UCSD-AML1 (cell line): ENCODE measurements around the gene ADAMTS2.

Experiments used
- DNase-seq: peaks from one replicate; lab custom pipeline; 2025; ENCODE audit not compliant: unreplicated experiment; lab: John Stamatoyannopoulos, UW

Gene ADAMTS2

DNA sequence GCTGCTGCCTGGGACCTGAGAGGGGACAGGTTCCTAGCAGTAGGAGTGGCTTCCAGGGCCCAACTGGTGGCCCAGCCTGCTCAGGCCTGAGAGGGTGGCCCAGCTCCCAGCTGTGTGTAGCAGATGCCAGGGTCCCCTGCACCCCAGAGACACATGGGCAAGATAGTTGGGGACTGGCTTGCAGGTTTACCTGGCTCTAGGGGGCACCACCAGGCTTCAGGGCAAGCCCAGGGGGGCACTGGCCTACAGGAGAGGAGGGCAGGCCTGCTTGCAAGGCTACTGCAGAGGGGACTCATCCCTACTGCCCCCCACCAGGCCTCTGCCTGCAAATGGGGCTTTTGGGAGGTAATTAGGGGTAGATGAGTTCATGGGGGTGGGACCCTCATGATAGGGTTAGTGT is 161.8 kb downstream of the ADAMTS2 start:
- no peak for DNase-seq

DNA sequence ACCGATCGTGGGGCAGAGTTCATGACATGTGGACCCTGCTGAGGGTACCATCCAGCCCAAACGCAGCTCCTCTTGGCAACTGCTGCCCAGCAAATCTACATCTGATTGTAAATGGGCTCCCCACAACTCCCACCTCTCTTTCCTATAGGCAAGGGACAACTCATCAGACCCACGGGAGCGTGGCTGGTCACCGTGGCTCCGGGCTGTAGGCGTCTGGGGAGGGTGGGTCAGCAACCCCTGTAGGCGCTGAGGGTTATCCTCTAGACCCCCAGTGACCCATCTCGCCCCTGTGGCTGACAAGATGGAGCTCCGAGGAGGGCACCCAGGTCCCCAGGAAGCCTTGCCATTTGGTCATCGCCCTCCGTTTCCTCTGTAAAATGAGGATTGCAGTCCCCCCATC is 162.7 kb downstream of the ADAMTS2 start:
- DNase-seq: no peak

DNA sequence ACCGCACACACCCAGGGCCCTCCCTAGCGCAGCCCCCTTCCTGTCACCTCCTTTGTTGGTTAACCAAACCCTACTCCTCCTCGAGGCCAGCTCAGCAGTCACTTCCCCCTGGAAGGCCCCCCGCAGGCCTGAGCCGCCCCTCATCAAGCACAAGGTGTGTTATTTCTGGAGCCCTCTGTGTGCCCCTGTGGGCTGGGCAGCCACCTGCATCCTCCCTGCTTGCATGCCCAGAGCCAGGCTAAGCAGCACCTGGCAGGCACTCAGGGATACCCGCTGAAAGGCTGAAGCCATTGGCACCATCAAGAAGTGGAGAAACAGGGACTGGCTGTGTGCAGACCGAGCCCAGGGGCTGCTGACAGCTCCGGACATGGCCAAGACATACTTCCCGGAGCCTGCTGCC is 163.3 kb downstream of the ADAMTS2 start:
- DNase-seq: no peak

DNA sequence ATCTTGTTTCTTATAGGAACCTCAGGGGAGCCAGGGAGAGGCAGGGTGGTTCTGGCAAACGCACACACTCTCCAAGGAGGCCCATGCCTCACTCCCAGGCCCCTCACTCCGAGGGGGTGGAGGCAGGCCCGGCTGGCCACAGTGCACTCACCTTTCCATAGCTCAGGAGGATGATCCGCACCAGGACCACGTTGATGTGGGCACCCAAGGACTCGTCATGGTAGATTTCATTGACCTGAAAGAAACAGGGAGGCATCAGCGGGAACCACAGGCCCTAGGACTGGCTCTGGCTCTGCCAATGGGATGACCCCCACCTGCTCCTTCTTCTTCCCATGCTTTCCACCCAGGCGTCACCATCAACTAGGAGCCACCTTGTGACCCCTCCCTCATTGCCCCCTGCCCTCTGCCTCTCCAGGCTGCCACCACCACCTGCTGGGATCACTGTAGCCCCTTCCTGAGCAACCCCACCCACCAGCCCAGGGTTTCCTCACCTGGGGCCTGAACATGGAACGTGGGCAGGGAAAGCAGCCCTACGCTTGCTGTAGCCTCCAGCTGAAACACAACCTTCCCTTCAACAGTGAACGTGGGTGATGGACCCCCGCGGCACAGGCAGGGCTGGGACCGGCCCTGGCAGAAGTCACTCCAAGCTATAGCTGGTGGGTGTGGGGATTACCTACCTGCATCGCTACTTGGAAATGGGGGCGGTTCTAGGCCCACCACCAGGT is 164.2 kb downstream of the ADAMTS2 start:
- DNase-seq: no peak

DNA sequence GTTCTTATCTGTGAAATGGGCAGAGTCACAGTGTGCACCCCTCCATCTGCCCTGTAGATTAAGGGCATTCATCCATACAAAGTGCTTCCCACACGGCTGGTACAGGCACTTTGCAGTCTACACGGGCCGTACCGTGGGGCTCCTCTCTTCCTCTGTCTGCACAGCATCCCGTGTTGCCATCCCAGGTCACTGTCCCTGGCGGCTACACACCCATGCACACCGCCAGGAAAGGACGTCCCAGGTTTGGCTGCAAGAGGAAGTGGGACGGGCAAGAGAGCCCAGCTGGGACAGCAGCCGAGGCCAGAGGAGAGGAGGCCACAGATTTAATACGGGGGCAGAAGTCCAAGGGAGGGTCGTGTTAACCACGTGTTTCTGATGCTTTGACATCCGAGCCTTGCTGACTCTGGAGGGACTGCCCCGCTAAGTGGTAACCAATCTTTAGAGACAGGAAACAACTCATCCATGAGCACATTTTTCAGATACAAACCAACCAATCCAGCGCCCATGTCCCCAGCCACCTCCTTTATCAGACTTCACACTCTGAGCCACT is 165.1 kb downstream of the ADAMTS2 start:
- no peak for DNase-seq

DNA sequence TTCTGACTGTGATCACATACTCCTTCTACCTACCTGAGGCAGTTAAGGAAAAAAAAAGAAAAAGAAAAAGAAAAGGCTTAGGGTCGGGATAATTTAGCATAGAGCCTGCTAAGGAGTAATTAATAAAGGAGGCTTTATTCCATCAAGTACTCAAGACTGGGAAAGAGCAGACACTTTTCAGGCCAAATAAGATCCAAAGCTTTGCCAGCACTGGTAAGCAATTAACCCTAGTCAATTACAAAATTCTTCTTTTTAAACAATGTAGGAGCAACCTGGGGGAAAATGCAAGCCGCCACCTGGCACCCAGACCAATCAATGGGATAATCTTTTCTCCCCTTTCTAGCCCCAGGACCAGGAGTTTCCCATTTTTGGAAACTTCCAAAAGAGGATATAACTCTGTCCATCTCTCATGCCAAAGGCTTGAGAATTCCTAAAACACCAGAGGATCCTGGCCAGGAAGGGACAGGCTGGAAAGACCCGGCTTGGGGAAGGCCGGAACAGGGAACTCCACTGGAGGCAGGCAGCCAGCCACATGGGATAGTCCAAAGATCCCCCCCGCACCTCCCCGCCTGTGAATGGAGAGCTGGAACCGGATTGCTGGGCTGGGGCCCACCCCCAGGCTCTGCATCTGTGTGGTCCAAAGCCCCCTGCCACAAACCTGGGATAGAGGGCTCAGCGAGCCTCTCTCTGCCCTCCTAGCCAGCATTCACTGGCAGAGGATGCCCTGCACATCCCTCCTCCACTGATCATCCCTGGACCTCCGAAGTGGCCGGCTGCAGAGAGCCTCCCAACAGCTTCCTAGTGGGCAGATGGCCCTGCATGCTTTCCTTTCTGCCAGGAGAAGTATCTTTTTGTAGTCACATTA is 167.3 kb downstream of the ADAMTS2 start:
- no peak for DNase-seq

DNA sequence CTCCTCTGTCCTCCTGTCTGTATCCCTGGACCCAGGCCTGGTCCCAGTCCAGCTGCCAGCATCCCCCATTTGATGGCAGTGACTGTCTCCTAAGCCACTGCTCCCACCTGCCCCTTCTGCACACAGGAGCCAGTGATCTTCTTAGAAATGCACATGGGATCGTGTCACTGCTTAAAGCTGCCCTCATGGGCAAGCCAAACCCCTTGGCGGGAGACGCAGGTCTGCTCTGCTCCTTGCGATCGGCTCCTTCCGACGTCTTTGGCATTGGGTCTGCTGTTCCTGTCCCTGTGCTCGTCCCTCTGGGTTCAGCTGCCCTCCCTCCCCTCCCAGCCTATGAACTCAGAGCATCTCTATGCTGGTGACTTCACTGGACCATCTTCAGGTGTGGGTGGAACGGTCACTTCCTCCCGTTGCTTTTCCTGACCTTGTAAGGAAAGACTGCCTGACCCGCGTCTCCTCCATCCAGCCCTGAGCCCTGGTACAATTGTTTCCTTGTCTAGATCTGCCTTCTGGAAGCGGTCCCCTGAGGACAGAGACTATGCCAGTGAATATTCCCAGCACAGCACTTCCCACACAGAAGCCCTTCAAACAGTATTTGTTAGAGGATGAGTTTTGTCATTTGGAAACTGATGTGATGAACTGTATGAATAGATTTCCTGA is 168.6 kb downstream of the ADAMTS2 start:
- DNase-seq: no peak

DNA sequence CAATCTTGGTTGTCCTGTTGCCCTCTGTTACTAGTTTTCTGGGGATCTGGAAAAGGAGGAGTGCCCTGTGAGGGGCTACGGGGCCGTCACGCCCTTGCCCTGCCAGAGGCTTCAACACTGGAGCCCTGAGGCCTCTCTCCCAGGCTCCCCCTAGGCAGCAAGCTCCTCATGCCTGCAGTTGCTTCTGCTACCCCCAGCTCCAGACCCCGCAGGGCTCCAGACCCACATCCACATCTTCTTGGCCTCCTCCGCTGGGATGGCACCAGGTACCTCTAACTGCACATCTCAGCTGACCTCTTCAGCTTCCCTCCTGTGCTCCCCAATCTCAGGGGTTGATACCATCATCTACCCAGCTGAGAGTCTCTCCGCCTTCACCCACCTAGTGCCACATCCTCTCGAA is 169.1 kb downstream of the ADAMTS2 start:
- no peak for DNase-seq

DNA sequence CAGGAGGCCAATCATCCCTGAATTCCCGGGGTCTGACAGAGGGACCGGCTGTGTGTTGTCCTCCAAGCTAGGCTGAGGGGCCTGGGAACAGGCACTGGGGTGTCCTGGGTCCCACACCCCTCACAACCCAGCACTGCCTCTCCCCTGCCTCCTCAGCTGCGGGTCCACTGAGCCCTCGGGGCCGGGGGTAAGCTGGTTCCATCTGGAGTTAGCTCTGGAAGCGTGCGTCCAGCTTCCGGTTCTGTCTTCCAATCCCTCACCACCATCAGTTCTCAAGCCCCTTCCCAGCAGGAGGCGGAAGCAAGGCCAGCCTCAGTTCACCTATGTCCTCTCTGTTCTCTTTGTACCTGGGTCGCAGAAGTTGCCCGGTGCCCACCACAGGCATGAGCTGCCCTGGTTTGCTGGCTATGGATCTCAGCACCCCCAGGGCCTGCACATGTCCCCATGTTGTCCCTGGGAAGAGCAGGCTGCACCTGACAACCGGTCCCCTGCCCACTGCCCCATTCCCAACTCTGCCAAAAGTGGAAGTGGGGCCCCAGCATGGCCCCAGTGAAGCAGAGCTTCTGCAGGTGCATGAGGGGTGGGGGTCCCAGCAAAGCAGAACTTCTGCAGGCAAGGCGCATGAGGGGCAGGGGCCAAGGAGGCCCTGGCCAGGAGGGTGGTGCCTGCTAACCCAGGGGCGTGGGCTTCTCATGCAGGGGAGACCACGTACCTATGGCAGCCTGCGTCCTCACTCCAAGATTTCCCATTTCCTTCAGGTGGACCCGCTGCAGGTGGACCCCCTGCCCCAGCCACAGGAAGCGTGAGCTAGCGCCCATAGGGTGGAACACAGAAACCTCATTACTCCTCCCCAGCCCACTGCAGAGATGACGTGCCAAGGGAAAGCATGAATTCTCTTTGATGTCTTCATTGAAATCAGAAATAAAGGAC is 173.2 kb downstream of the ADAMTS2 start:
- no peak for DNase-seq

DNA sequence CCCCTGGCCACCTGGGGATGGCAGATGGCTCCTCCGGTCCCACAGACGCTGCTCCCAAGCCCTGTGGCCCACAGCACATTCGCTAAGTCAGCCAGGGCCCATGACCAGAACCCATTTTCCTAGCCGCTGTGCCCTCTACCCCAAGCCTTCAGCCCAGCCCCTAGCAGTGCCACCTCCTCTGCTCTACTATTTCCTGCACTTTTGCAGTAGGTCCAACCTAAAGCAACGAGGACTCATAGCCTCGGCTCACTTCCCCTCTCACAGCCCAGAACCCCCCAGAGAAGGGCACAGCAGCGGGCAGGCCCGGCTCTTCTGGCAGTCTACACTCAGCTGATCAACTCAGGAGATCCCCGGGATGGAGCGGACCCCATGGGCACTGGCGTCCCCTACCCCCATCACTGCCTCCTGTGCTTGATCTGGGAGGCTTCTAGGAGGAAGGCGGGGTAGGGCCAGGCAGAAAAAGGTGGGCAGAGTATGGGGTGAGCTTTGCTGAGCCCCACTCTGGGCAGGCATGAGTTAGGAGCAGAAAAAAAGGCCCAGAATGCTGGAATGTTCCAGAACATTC is 173.9 kb downstream of the ADAMTS2 start:
- DNase-seq: no peak

DNA sequence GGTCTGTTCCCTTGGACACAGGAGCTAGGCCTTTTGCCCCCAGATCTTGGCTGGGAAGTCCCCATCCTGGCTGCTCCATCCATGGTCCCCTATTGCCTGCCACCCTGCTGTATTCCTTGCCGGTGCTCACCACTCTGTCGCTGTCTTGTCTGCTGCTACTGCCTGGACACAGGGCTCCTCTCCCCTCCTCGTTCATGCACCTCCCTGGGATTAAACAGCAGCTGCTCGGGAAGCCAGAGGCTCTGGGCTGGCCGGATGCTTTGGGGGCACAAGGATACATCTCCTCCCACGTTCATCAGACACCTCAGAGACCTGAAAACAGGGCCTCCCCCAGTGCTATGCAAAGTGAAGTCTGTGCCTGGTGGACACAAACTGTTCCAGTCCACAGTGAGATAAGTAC is 174.7 kb downstream of the ADAMTS2 start:
- DNase-seq: no peak

DNA sequence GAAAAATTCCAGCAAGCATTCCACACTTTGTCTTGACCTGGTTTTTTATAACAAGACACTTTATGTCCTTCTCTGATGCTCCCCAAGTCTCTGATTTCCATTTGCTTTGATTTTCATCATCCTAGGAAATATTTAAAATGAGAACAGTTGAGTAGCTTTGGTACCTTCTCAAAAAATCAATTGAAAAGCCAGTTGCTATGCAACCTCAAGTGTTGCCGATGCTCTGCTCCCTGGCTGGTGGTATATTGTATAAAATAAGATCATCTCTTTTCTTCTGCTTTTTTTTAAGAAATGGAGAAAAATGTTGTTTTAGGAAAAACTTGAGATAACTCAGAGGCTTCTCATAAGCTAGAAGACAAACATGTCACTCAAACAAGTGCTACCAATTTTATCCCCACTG is 175.4 kb downstream of the ADAMTS2 start:
- DNase-seq: no peak

DNA sequence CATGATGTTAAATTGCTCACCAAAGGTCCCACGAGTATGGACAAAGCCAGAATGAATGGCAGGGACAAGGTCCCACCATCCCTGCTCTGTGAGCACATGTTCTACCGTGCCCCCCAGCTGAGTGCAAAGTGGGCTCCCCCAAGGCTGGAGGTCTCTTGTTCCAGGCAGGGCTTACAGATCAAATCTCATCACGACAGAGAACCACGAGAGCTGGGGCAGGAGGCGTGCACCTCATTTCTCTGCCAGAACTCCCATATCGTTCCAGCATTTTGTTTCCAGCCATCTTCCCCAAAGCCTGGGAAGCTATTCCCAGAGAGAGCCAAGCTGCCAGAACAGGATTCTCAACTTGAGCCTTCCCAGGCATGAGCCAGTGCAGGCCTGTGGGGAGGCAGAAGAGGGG is 176.6 kb downstream of the ADAMTS2 start:
- DNase-seq: no peak

DNA sequence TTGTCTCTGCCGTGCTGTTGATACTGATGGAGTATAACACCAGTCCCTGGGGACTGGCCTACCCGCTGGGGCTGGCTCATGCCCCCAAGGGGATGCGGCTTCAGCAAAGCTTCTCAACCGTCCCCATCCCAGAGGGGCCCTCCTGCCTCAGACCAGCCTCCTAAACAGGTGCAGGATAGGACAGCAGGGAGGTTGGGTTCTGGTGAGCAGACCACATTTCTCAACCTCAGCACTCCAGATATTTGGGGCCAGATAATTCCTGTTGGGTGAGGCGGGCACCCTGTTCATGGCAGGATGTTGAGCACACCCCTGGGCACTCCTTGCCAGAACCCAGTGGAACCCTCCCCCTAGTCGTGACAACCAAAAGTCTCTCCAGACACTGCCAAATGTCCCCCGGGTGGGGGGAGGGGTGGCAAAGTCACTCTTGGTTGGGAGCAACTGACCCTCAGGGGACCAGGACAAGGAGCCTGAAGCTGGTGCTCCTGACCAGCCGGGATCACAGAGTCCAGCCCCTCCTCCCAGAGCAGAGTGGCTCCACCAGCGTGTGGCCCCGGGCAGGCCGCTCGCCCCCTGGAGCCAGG is 177.3 kb downstream of the ADAMTS2 start:
- no peak for DNase-seq

DNA sequence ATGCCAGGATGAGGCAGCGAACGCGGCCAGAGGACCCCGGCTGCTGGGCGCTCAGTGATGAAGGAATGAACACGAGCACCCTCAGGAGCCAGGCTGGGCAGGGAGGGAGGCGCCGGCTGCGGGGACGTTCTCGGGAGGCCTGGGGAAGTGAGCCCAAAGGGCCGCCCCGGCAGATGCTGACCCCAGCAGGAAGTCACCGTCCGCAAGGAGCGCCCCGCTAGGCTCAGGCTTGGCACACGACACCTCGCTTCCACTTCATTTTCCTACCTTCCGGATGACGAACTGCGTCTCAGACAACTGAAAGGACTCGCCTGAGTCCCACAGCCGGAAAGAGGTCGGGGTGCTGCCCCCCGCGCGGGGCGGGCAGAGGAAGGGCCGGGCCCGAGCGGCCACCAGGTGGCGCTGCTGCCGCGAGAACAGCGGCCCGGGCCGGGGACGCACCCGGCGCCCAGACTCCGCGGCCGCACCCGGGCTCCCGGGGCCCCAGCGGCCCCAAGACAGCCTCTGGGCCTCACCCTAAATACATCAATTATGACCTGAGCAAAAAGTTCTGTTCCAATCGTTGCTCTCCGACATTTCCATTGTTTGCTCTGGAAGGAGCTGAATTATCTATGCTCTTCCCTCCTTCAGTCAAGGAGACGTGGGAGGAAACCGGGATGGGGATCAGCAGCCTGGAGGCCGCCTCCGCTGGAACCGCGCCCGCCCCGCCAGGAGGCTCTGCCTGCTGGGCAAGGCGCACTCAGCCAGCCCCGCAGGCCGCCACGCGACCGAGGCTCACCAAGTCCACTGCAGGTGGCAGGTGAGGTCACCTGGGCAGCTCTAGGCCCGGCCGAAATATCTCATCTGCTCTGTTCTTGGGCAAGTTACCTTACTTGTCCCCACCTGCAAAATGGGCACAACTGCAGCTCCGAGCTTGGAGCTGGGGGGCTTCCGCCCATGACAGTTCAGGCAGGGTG is 178.1 kb downstream of the ADAMTS2 start:
- DNase-seq: peak; percentile 53

DNA sequence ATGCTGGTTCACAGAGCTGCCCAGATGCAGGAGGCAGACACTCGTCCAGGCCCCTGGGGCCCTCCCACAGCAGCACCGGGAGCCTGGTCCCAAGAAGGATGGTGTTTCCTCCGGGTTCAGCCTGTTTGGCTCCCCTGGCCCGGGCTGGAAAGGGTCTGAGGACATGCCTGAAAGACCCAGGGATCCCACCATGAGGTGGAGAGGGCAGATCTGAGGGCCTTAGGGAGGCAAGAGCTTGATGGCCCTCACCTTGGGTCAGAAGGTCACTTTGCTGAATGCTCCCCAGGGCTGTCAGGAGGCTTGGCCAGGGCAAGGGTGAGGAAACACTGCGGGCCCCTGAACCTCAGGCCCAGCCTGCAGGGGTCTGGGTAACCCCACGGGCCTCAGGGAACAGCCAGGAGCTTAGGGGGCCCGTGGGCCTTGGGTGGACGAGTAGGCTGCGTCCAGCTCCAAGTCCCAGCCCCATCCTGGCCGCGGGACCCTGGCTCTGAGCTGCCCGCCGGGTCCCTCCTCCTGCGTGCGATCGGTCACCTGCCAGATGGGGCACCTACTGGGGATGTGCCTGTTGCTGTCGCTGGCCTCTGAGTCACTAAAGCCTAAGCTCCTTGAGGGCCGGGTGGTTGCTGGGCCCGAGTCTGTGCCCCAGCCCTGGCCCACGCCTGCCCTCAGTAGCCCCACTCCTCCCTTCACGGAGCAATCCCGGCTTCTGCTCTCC is 178.9 kb downstream of the ADAMTS2 start:
- no peak for DNase-seq

DNA sequence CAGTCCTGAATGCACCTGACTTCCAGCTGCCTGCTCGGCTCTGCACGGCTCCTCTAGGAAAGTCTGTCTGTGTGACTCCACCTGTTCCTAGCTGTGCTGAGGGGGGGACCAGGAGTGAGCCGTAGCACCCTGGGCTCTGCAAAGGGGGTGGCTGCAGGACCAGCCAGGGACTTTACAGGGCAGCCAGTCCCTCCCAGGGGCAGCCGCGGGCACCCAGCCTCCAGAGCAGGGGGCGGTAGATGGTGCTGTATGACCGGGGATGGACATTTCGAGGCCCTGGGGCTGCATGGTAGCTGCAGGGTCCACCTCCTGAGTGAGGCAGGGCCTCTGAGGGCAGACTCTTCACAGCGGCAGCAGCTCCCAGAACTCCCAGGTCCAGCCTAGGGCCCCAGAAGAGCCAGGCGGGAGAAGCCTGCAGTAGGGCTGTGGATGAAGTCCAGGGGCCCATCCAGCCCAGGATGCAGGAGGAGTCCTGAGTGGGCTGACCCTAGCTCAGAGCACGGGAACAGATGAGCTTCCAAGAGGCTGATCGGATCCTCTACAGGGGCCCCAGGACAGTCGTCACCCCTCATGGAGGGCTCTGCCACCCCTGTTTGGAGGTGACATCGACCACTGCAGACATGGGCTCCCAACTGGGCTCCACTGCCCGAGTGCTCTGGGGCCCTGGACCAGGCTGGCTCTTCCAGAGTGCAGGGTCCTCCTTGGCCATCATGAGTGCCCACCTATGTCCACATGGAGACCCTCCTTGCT is 179.7 kb downstream of the ADAMTS2 start:
- no peak for DNase-seq
